Endothelial cell of umbilical vein (primary cell): ENCODE data around the gene GPR151. TPM values are rescaled to one million over a fixed set of nuclear protein-coding genes. Genes with fewer than 3 reads are reported as not detected.

ENCODE experiments used
- polyA plus RNA-seq, 4 experiments: library from polyadenylated mRNA; depleted of rRNA in 3 of 4; stranded (reverse) in 3 of 4; unstranded in 1 of 4; fragments of >200 nt; gene quantifications; 2 replicates each; pipeline versions ENCODE4 v1.2.1 to v1.2.3, GENCODE V29; 2011 to 2012; ENCODE audit warnings: missing spikeins in 1 of 4
- small RNA-seq: library from RNA; depleted of rRNA; stranded (forward); fragments of <200 nt; gene quantifications from one replicate; pipeline ENCODE3, GENCODE V24; 2012; ENCODE audit warnings: low replicate concordance, low read depth; ENCODE audit not compliant: insufficient read depth, insufficient read length
- total RNA-seq: library from RNA; stranded (reverse); gene quantifications from 2 replicates; pipeline ENCODE4 v1.2.3, GENCODE V29; 2021

GPR151 gene
- total and polyA plus RNA-seq, 2 donors (not counting 3 experiments of a cell fraction or from before 2014, with no cell fraction given): 0.06 TPM; not detected in 1

Small RNA genes lying within 50 kb of the gene (small RNA-seq; reads per million reads assigned to genes)
- gene RF02271: not detected

Other genes with a start within 250 kb of the GPR151 start
- gene POU4F3, start 177.4 kb downstream of the GPR151 start, total RNA-seq: not detected in 2 replicates
- 0.08 and 0.10 TPM in 2 replicates for gene POU4F3, start 177.4 kb downstream of the GPR151 start, polyA plus RNA-seq
- 82.2 and 98.4 TPM in 2 replicates for gene TCERG1, start 68.9 kb downstream of the GPR151 start, total RNA-seq
- gene TCERG1, start 68.9 kb downstream of the GPR151 start, polyA plus RNA-seq: 71.4 and 76.2 TPM in 2 replicates